ENCODE measurements around the gene ZNF620. TPM values are rescaled to one million over a fixed set of nuclear protein-coding genes. Genes with fewer than 3 reads are reported as not detected.
"Not testable (repeated sequence)": the region's sequence is repeated elsewhere in the genome, so short reads cannot be mapped to it uniquely, and the experiment has no call there.

Gene ZNF620
- total RNA-seq, result 1 to 10 TPM; 1.2 to 3.3 (median 2.2) TPM

- no peaks in the 10 kb centered on the region for H3K27me3 ChIP-seq
- H3K27ac ChIP-seq, result peak within 1 kb of the TSS; percentile 3 to 81 (median 54)
- peak in 1 of 2 donors; percentile 56 for TF ChIP-seq EP300 (IDR thresholded peaks at IDR 0.05)
- TF ChIP-seq POLR2A (IDR thresholded peaks at IDR 0.05), result peak in 1 of 2 donors; percentile 18
- peak in 2 of 5 experiments; percentile 15 to 22 for TF ChIP-seq CTCF (IDR thresholded peaks at IDR 0.05)
- H3K36me3 ChIP-seq, result peaks cover 0 to 25% (median 0%) of the 10 kb centered on the region in 3 donors
- DNase-seq (ENCODE audit: low spot score in 2 of 2), result peak; percentile 18 to 45
- H3K4me1 ChIP-seq, result peaks cover 0 to 21% (median 4%) of the 10 kb centered on the region in 4 donors
- peak within 1 kb of the TSS; percentile 38 to 61 (median 56) for H3K4me3 ChIP-seq
- no peaks in the 10 kb centered on the region for H3K9me3 ChIP-seq
- 4 to 6% methylated on average over 44 of the region's 44 CpGs for WGBS, 2 donors
These were observed at the start of gene ZNF620 for GRCh38 chr3:40505599-40506462. TSS of gene ZNF620 (plus strand) at chr3:40506039. CDS start at chr3:40506353, 314 bp downstream.

DNA sequence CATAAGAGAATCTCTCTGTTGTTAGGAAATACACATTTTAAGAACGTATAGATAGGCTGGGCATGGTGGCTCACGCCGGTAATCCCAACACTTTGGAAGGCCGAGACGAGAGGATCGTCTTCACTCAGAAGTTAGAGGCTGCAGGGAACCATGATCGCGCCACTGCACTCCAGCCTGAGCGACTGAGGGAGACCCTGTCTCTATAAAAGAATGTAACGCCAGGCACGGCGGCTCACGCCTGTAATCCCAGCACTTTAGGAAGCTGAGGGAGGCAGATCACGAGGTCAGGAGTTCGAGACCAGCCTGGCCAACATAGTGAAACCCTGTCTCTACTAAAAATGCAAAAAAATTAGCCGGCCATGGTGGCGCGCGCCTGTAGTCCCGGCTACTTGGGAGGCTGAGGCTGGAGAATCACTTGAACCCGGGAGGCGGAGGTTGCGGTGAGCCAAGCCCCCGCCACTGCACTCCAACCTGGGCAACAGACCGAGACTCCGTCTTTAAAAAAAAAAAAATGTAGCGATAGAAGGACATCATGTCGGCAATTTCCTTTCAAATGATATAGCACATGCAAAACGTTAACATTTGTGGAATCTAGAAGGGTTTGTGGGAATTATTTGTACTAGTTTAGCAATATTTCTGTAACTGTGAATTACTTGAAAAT lies 49.4 kb upstream of the ZNF620 start:
- H3K36me3 ChIP-seq, result peaks cover 0 to 33% (median 24%) of the 10 kb centered on the region in 3 donors
- H3K4me1 ChIP-seq, result peaks cover 4 to 60% (median 26%) of the 10 kb centered on the region in 4 donors
- no peaks in the 10 kb centered on the region for H3K27me3 ChIP-seq
- DNase-seq (ENCODE audit: low spot score in 2 of 2), result no peak
- peak overlapping the region; percentile 59 to 96 (median 94) for H3K27ac ChIP-seq
- peak overlapping the region; percentile 82 to 99 (median 90) for H3K4me3 ChIP-seq
- H3K9me3 ChIP-seq, result no peaks in the 10 kb centered on the region
- TF ChIP-seq POLR2A (IDR thresholded peaks at IDR 0.05), result no peak
- no peak for TF ChIP-seq CTCF (IDR thresholded peaks at IDR 0.05)
- no peak for TF ChIP-seq EP300 (IDR thresholded peaks at IDR 0.05)
- WGBS, 2 donors, result 54 to 62% methylated on average over 29 of the region's 29 CpGs

- Histone ChIP-seq H3K27me3 (no peaks in the 10 kb centered on the region), H3K4me3 (peak within 1 kb of the TSS; percentile 82 to 99 (median 90)), H3K4me1 (peaks cover 4 to 52% (median 23%) of the 10 kb centered on the region in 4 donors), H3K36me3 (peaks cover 0 to 40% (median 24%) of the 10 kb centered on the region in 3 donors), H3K9me3 (no peaks in the 10 kb centered on the region), H3K27ac (peak within 1 kb of the TSS; percentile 59 to 96 (median 94))
- DNase-seq (ENCODE audit: low spot score in 2 of 2), result peak; percentile 93 to 96
- 0 to 1% methylated on average over 47 to 56 of the region's 79 CpGs for WGBS, 2 donors
- TF ChIP-seq EP300 (IDR thresholded peaks at IDR 0.05) (peak; percentile 87 to 98), CTCF (IDR thresholded peaks at IDR 0.05) (peak in 2 of 5 experiments; percentile 43 to 44), POLR2A (IDR thresholded peaks at IDR 0.05) (peak; percentile 88 to 92)
These were observed 48.7 kb upstream of the ZNF620 start, which contains the start of gene RPL14 for GRCh38 chr3:40456940-40457823. TSS of gene RPL14 (plus strand) at chr3:40457339. CDS start at chr3:40457472, 133 bp downstream.

- Histone ChIP-seq H3K27ac (peak overlapping the region in 2 of 4 donors; percentile 93 to 96), H3K36me3 (peaks cover 0 to 53% (median 31%) of the 10 kb centered on the region in 3 donors)
- TF ChIP-seq POLR2A (IDR thresholded peaks at IDR 0.05), result no peak
- TF ChIP-seq CTCF (IDR thresholded peaks at IDR 0.05), result no peak
- TF ChIP-seq EP300 (IDR thresholded peaks at IDR 0.05), result no peak
These were observed 47.4 kb upstream of the ZNF620 start for GRCh38 chr3:40458473-40458872.

DNA sequence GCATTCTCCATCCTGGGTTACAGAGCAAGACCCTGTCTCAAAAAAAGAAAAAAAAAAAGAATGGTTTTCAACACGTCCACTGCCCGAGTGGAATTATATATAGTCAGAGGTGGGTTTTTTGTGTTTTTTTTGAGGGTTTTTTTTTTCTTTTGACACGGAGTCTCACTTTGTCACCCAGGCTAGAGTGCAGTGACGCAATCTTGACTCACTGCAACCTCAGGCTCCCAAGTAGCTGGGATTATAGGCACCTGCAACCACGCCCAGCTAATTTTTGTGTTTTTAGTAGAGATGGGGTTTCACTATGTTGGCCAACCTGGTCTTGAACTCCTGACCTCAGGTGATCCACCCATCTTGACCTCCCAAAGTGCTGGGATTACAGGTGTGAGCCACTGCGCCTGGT lies 45.4 kb upstream of the ZNF620 start:
- peaks cover 2 to 73% (median 39%) of the 10 kb centered on the region in 3 donors for H3K36me3 ChIP-seq
- 81 to 88% methylated on average over 6 of the region's 6 CpGs for WGBS, 2 donors
- not testable (repeated sequence) for H3K4me3 ChIP-seq; H3K27ac ChIP-seq; H3K27me3 ChIP-seq; H3K9me3 ChIP-seq; DNase-seq (ENCODE audit: low spot score in 2 of 2)
- H3K4me1 ChIP-seq, result peaks cover 4 to 38% (median 18%) of the 10 kb centered on the region in 4 donors

More at GRCh38 chr3:40458473-40458872, 47.4 kb upstream of the ZNF620 start:
- DNase-seq (ENCODE audit: low spot score in 2 of 2), result no peak
- peak overlapping the region in 1 of 4 donors; percentile 99 for H3K4me3 ChIP-seq
- H3K9me3 ChIP-seq, result no peaks in the 10 kb centered on the region
- 90 to 91% methylated on average over 4 of the region's 4 CpGs for WGBS, 2 donors
- no peaks in the 10 kb centered on the region for H3K27me3 ChIP-seq
- peaks cover 4 to 45% (median 20%) of the 10 kb centered on the region in 4 donors for H3K4me1 ChIP-seq

All from tibial nerve (tissue), 4 donors.